SU-DHL-6 (cell line): ENCODE data around the gene THBD.

Experiments
- CTCF ChIP-seq: fragments of 200-600 bp; sonication (generic); IDR thresholded peaks from one replicate; pipeline ENCODE4 v1.5.1; 2017; ENCODE audit warnings: antibody characterized with exemption, mild to moderate bottlenecking, low read length, moderate library complexity; ENCODE audit not compliant: insufficient read depth, poor library complexity, severe bottlenecking
- EZH2phosphoT487 ChIP-seq: fragments of 200-600 bp; sonication (generic), shearing (Covaris generic); conservative IDR thresholded peaks from 2 replicates; pipeline ENCODE4 v1.6.1; 2018; ENCODE audit warnings: mild to moderate bottlenecking, antibody characterized with exemption, low read length, moderate library complexity, mixed read lengths

GRCh38 chr20:23090878-23091277 lies 41.4 kb upstream of the THBD start:
- TF ChIP-seq CTCF: no peak
- TF ChIP-seq EZH2phosphoT487: no peak
